Central memory CD4-positive, alpha-beta T cell (primary cell): ENCODE data around the gene KISS1R.
"Not testable (repeated sequence)": the region's sequence is repeated elsewhere in the genome, so short reads cannot be mapped to it uniquely, and the experiment has no call there.

ENCODE experiments used
- DNase-seq: peaks from one replicate; pipeline ENCODE4 v3.0.0; 2022

KISS1R gene

GRCh38 chr19:955803-956765 lies 39.0 kb downstream of the KISS1R start:
- no peak for DNase-seq

- DNase-seq: no peak
Observed at GRCh38 chr19:956766-957440, 39.8 kb downstream of the KISS1R start.

- not testable (repeated sequence) for DNase-seq
Observed at GRCh38 chr19:957578-957977, 40.4 kb downstream of the KISS1R start.

GRCh38 chr19:958967-959855 lies 42.1 kb downstream of the KISS1R start:
- DNase-seq: no peak

DNA sequence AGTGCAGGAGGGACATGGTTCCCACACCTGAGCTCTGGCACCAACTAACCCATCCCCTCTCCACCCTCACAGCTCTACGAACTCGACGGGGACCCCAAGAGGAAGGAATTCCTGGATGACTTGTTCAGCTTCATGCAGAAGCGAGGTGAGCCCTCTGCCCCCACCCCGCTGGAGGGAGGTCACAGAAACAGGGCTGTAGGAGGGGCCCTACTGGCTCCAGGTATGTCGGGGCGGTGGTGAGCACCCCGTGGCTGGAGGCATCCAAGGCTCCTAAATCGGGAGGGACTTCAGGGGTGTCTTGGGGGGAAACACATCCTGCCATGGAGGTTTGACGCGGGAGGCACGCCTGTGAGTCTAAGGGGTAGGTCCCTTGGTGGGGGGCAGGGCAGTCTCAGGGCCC lies 42.9 kb downstream of the KISS1R start:
- DNase-seq: no peak

DNA sequence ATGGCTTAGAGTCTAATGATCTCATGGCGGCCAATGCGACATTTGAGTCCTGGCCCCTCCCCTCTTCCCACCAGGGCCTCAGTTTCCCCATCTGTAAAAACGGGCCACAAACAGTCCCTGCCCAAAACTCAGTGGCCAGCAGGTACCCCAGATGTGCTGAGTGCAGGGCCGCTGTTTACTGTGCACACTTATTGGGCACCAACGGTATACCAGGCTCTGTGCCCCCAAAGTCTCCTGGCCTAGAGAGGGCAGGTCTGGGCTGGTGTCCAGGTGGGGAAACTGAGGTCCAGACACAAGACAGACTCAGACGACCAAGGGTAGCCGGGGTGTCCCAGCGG lies 43.4 kb downstream of the KISS1R start:
- DNase-seq: no peak

GRCh38 chr19:961866-962620 lies 44.9 kb downstream of the KISS1R start:
- DNase-seq: no peak

DNA sequence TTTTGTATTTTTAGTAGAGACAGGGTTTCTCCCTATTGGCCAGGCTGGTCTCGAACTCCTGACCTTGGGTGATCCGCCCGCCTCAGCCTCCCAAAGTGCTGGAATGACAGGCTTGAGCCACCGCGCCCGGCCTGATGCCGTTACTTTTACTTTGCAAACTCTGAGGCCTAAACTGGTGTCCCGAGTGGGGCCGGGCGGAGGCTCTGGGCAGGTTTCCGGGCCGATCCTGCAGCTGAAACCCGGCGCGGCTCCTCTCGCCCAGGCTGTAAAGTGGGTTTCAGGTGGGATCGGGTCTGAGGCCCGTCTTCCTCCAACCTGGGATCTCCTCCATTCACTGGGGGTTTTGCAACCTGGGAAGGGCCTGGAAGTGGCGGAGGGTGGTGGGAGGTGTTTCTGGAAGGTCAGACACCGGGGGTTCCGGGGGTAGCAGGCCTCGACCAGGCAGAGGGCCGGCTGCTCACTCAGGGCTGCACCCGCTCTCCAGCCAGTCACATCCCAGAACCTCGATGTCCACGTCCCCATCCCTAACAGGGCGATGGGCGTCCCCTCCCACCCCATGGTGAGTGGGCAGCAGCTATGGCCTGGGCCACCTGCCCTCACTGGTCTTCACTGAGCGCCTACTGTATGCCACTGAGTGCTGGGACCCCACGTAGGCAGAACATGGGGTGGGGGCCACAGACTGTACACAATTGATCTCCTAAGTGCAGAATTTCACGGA lies 45.7 kb downstream of the KISS1R start:
- DNase-seq: no peak

- no peak for DNase-seq
Observed at GRCh38 chr19:963486-963951, 46.4 kb downstream of the KISS1R start.

GRCh38 chr19:964116-964520 lies 47.0 kb downstream of the KISS1R start:
- DNase-seq: no peak

GRCh38 chr19:964761-965694 lies 47.9 kb downstream of the KISS1R start:
- no peak for DNase-seq

GRCh38 chr19:966485-967088 lies 49.5 kb downstream of the KISS1R start:
- no peak for DNase-seq
